Stimulated activated CD8-positive, alpha-beta memory T cell treated with anti-CD3 and anti-CD28 coated beads, Interleukin-4, amount 100 ng/mL, for 24 hours (primary cell): Measurements from ENCODE around the gene CD209.

Source experiments
- DNase-seq: peaks from one replicate; pipeline ENCODE4 v3.0.0-alpha.2; 2020; ENCODE audit warnings: low read depth

Gene CD209

GRCh38 chr19:7737215-7737614 lies 10.1 kb downstream of the CD209 start:
- DNase-seq: no peak

DNA sequence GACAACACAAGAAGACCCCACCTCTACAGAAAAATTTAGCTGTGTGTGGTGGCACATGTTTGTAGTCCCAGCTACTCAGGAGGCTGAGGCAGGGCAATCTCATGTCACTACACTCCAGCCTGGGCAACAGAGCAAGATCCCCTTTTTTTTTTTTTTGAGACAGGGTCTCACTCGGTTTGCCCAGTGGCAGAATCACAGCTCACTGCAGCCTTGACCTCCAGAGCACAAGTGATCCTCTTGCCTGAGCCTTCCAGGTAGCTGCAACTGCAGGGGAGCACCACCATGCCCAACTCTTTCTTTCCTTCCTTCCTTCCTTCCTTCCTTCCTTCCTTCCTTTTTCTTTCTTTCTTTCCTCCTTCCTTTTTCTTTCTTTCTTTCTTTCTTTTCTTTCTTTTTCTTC lies 11.2 kb downstream of the CD209 start:
- no peak for DNase-seq

DNA sequence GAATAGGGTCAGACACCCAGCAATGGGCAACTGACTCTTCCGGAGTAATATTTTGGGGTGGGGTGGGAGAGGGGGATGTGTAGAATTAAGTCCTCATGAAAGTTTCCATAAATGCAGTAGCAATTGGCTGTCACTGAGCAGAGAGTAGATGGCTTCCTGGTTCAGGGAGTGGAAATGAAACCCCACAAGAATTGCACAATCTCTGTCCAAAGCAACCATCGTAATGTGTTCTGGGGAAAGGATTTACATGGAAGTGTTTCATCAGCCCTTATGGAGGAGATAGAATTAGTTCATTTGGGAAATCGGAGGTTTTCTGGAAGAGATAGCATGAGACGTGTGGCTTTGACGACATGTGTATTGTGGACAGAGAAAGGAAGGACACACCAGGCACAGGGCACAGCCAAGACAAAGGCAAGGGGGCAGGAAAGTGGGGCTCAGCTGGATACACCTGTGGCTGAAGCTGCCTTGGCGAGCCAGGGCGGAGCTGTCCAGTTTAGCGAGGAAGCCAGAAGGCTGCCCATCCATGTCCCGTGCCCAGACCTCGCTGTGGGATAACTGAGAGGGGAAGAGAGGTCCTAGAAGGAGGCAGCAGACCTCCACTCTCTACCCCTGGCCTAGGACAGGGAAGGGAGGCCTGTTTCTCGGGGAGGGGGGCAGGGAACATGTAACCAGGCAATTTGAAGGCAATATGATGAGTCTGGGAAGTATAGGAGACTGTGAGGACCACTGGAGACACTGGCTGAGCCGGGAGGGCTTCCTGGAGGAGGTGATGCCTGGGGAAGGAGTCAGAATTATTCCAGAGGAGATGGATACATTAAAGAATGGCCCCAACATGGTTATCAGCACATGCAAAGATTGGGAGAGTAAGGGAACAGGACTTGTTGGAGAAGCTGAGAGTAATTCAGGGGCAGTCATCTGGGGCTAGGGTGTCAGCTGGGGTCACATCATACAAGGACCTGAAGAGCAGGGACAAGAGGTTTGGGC lies 12.8 kb downstream of the CD209 start:
- DNase-seq: no peak

GRCh38 chr19:7733376-7733775 lies 14.0 kb downstream of the CD209 start:
- no peak for DNase-seq

DNA sequence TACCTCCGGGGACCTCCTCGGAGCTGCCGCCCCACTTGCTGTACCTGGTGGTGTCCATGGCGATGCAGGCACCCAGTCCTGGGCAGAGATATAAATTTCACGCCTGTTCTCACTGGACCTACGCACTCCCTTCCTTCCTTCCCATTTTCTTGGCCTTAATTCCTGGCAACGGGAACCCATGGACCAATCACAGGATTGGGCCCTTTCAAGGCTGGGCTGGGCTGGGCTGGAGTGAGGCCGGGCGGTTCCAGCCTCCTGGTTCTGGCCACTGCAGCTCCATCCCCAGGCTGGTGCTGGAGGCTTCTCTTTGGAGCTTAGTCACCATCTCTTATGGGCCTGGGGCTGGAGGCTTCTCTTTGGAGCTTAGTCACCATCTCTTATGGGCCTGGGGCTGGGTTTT lies 15.3 kb downstream of the CD209 start, which contains the start of gene CLEC4G:
CLEC4G (minus strand) TSS at position 66 of the 400 bp plus-strand sequence; CDS start at position 58, 8 bp downstream.
- DNase-seq: no peak

GRCh38 chr19:7731615-7732014 lies 15.7 kb downstream of the CD209 start:
- DNase-seq: no peak

DNA sequence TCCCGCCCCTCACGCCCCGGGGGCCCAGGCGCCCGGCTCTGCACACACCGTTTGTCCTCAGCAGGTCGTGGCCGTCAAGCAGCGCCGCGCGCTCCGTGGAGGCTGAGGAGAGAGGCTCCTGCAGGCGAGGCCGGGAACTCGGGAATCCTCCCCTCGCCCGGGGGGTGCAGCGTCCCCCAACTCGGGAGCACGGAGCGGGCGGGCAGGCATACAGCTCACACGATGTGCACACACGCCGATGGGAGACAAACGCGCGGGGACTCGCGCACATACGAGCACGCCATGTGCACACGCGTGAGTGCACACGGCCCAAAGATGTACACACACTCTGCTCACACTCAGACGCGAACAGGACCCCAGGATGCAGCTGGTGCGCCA lies 16.1 kb downstream of the CD209 start:
- DNase-seq: no peak

GRCh38 chr19:7730286-7731217 lies 16.8 kb downstream of the CD209 start:
- no peak for DNase-seq

DNA sequence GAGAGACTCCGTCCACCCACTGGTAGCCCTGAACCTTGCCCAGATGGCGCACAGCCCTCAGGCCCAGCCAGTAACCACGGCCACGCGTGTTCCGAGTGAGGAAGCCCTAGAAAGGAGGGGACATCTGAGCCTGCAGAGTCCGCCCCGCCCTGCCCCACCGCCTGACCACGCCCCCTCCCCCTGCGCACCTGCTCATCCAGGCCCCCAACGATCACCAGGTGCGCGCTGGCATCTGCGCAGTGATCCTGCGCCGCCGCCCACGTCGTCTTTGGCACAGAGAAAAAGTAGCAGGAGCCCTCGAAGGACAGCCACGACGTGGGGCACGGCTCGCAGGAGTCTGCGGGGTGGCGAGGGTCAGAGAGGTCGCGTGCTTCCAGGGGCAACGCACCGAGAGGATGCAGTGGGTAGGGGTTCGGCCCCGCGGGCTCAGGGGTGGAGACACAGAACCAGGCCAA lies 17.5 kb downstream of the CD209 start:
- DNase-seq: no peak

DNA sequence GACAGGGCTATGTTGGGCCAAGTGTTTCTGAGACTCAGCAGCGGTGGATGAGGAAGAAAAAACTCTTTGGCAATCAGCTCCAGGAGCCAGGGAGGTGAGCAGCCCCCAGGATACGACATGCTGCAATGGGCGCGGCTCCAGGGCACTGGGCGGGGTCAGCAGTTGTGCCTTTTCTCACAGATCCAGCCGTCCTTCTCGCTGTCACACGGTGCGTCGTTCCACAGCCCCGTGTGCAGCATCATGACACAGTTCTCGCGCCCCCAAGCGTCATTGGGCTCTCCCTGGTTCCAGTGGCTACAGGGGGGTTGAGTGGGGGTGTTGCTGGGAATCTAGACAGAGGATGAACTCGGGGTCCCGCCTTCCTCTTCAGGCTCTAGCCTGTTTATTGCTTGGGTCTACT lies 18.1 kb downstream of the CD209 start:
- no peak for DNase-seq

DNA sequence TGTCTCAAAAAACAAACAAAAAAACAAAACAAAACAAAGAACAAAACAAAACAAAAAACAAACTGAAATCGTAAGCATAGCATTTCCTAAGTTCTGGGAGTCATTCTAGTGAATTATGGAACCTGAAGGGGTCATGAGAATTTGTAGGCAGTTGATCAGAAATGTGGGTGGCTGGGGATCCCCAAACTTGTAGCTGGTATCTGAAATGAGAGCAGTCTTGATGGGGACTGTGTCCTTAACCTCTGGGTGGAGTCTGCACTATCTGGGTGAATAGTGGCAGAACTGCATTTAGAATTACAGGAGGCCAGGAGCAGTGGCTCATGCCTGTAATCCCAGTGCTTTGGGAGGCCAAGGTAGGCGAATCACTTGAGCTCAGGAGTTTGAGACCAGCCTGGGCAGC lies 21.5 kb downstream of the CD209 start:
- DNase-seq: no peak

DNA sequence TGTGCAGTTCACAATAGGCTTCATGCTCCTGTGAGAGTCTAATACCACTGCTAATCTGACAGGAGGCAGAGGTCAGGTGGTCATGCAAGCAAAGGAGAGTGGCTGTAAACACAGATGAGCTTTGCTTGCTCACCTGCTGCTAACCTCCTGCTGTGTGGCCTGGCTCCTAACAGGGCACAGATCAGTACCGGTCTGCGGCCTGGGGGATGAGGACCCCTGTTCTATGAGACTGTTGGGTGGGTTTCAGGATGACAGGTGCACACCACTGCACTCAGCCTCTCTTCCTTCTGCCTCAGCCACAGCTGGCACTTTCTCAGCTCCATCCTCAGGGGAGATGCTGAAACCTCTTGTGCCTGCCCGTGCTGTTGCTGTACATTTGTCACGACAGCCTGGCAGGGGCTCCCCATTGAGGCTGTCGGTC lies 25.1 kb downstream of the CD209 start:
- no peak for DNase-seq

DNA sequence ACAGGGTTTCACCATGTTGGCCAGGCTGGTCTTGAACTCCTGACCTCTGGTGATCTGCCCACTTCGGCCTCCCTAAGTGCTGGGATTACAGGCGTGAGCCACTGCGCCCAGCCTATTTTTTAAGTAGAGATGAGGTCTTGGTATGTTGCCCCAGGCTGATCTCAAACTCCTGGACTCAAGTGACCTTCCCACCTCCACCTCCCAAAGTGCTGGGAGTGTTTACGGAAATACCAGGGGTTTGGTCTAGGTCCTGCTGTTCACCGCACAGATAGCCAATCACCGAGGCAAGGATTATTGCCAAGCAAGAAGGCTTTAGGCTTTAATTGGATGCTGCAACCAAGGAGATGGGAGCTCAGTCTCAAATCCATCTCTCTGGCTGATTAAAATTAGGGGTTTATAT lies 27.0 kb downstream of the CD209 start:
- no peak for DNase-seq

DNA sequence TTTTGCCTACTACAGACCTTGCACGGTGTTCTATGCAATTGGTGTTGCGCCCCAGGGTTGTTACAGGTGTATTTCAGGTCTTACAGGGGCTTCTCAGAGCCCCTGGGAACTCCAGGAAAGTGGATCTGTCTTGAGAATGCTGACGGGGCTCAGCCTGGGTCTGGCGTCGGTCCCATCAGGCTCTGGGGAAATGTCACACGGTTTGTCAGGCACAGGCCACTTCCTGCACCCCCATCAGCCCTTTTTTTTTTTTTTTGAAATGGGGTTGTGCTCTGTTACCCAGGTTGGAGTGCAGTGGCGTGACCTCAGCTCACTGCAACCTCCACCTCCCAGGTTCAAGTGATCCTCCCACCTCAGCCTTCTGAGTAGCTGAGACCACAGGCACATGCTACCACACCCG lies 28.7 kb downstream of the CD209 start:
- DNase-seq: no peak

- no peak for DNase-seq
Measured at GRCh38 chr19:7716762-7717161, 30.6 kb downstream of the CD209 start.

- DNase-seq: no peak
Measured at GRCh38 chr19:7715671-7716070, 31.7 kb downstream of the CD209 start.

GRCh38 chr19:7710616-7711015 lies 36.7 kb downstream of the CD209 start:
- DNase-seq: no peak

- no peak for DNase-seq
Measured at GRCh38 chr19:7709932-7710460, 37.3 kb downstream of the CD209 start.

DNA sequence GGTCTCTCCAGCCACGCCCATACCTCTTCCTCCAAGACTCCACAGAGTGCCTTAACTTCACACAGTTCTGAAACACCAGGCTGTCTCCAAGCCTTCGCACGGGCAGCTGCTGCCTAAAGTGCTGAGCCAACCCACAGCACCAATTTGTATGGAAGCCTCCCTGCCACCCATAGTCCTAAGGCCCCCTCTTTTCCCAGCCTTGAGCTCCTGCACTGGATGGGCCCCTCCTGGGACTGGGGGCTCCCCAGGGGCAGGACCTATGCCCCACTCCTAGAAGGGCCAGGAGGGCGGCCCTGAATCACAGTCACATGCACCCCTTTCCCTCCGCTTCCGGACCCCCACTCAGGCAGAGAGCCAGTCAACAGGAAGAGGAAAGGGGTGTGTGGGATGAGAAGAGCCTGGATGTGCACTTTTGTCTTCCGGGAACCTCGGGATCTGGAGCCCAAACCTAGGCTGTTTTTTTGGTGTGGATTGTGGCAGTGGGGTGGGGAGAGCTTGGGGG lies 40.3 kb downstream of the CD209 start:
- DNase-seq: no peak

DNA sequence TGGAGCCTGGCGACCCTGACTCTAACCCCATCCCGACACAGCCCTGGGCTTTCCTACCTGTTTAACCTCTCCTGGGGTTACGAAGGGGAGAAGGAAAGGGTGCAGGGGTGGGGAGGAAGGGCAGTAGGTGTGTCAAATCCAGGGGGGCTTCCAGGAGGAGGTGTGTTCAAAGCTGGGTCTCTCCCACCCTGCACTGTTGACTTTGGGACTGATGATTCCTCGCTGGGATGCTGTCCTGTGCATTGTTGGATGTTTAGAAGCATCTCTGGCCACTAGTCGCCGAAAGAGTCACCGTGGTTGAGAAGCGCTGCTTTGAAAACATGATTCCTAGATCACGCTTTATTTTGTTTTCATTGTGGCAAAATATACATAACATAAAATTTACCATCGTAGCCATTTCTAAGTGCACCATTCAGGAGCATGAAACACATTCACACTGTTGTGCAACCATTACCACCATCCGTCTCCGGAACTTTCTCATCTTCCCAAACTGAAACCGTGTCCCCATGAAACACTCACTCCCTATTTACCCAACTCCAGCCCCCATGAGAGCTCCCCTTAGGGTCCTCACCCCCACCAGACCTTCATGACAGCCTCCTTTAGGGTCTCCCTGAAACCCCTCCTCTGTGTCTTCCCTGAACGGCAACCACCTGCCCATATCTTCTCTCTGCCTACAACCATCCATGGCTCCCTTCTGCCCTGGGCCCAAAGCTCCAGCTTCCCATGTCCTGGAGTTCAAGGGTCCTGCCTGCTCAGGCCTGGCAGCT lies 41.0 kb downstream of the CD209 start:
- no peak for DNase-seq
